Mucosa of stomach (tissue), 1 donor: ENCODE results near the gene ZNF236.

Experiments
- H3K27me3 ChIP-seq: one replicate; pipeline ENCODE4 v1.7.0; 2013; ENCODE audit warnings: mild to moderate bottlenecking, low read length; ENCODE audit not compliant: control insufficient read depth, insufficient read depth
- H3K36me3 ChIP-seq: one replicate; pipeline ENCODE4 v1.7.0; 2013; ENCODE audit warnings: low read length; ENCODE audit not compliant: control insufficient read depth, insufficient read depth
- H3K4me1 ChIP-seq: one replicate; pipeline ENCODE4 v1.7.0; 2013; ENCODE audit warnings: mild to moderate bottlenecking, low read length; ENCODE audit not compliant: control insufficient read depth, insufficient read depth
- H3K4me3 ChIP-seq: one replicate; pipeline ENCODE4 v1.7.0; 2013; ENCODE audit warnings: low read length
- H3K9ac ChIP-seq: one replicate; pipeline ENCODE4 v1.7.0; 2013; ENCODE audit warnings: mild to moderate bottlenecking, low read length, moderate library complexity
- H3K9me3 ChIP-seq: one replicate; pipeline ENCODE4 v1.7.0; 2013; ENCODE audit warnings: mild to moderate bottlenecking, low read length, moderate library complexity; ENCODE audit not compliant: control insufficient read depth
- donor health status: Pancreatic carcinoma.

Gene ZNF236

GRCh38 chr18:77004555-77005380 is 182.4 kb downstream of the ZNF236 start:
- no peak overlapping the region for H3K4me3 ChIP-seq

GRCh38 chr18:77005651-77006195 is 183.4 kb downstream of the ZNF236 start:
- no peaks in the 10 kb centered on the region for H3K27me3 ChIP-seq
- no peaks in the 10 kb centered on the region for H3K9me3 ChIP-seq
- H3K4me3 ChIP-seq: no peak overlapping the region
- no peaks in the 10 kb centered on the region for H3K36me3 ChIP-seq
- no peaks in the 10 kb centered on the region for H3K4me1 ChIP-seq
- H3K9ac ChIP-seq: no peak overlapping the region

More at GRCh38 chr18:77004555-77005380, 182.4 kb downstream of the ZNF236 start:
- H3K9ac ChIP-seq: peak overlapping the region; percentile 25
- no peaks in the 10 kb centered on the region for H3K4me1 ChIP-seq
- H3K9me3 ChIP-seq: no peaks in the 10 kb centered on the region
- H3K27me3 ChIP-seq: no peaks in the 10 kb centered on the region
- no peaks in the 10 kb centered on the region for H3K36me3 ChIP-seq

GRCh38 chr18:77006305-77007175 is 184.2 kb downstream of the ZNF236 start:
- H3K4me3 ChIP-seq: no peak overlapping the region
- no peaks in the 10 kb centered on the region for H3K36me3 ChIP-seq
- no peaks in the 10 kb centered on the region for H3K27me3 ChIP-seq
- no peaks in the 10 kb centered on the region for H3K9me3 ChIP-seq
- no peaks in the 10 kb centered on the region for H3K4me1 ChIP-seq
- H3K9ac ChIP-seq: no peak overlapping the region

GRCh38 chr18:77007251-77007650 is 184.9 kb downstream of the ZNF236 start:
- H3K4me3 ChIP-seq: no peak overlapping the region
- H3K27me3 ChIP-seq: no peaks in the 10 kb centered on the region
- H3K9me3 ChIP-seq: no peaks in the 10 kb centered on the region
- H3K9ac ChIP-seq: no peak overlapping the region
- no peaks in the 10 kb centered on the region for H3K36me3 ChIP-seq
- H3K4me1 ChIP-seq: no peaks in the 10 kb centered on the region

GRCh38 chr18:77008006-77008405 is 185.6 kb downstream of the ZNF236 start:
- Histone ChIP-seq H3K4me1 (no peaks in the 10 kb centered on the region), H3K36me3 (no peaks in the 10 kb centered on the region), H3K4me3 (no peak overlapping the region), H3K9me3 (no peaks in the 10 kb centered on the region), H3K27me3 (no peaks in the 10 kb centered on the region), H3K9ac (no peak overlapping the region)

- Histone ChIP-seq H3K9ac (no peak overlapping the region), H3K27me3 (no peaks in the 10 kb centered on the region), H3K4me1 (no peaks in the 10 kb centered on the region), H3K4me3 (no peak overlapping the region), H3K9me3 (no peaks in the 10 kb centered on the region), H3K36me3 (no peaks in the 10 kb centered on the region)
These were observed 186.4 kb downstream of the ZNF236 start for GRCh38 chr18:77008576-77009315.

- Histone ChIP-seq H3K27me3 (no peaks in the 10 kb centered on the region), H3K4me1 (no peaks in the 10 kb centered on the region), H3K9ac (no peak overlapping the region), H3K36me3 (no peaks in the 10 kb centered on the region), H3K4me3 (no peak overlapping the region), H3K9me3 (no peaks in the 10 kb centered on the region)
These were observed 187.3 kb downstream of the ZNF236 start for GRCh38 chr18:77009675-77010074.

- H3K4me1 ChIP-seq: no peaks in the 10 kb centered on the region
- no peaks in the 10 kb centered on the region for H3K36me3 ChIP-seq
- no peaks in the 10 kb centered on the region for H3K27me3 ChIP-seq
- no peak overlapping the region for H3K9ac ChIP-seq
- H3K4me3 ChIP-seq: no peak overlapping the region
- H3K9me3 ChIP-seq: no peaks in the 10 kb centered on the region
These were observed 189.8 kb downstream of the ZNF236 start for GRCh38 chr18:77012120-77012519.

GRCh38 chr18:77012806-77013541 is 190.6 kb downstream of the ZNF236 start:
- no peak overlapping the region for H3K9ac ChIP-seq
- no peaks in the 10 kb centered on the region for H3K36me3 ChIP-seq
- no peaks in the 10 kb centered on the region for H3K9me3 ChIP-seq

GRCh38 chr18:77013811-77014521 is 191.6 kb downstream of the ZNF236 start:
- H3K27me3 ChIP-seq: no peaks in the 10 kb centered on the region
- H3K9ac ChIP-seq: no peak overlapping the region
- H3K4me1 ChIP-seq: no peaks in the 10 kb centered on the region
- no peaks in the 10 kb centered on the region for H3K36me3 ChIP-seq
- no peaks in the 10 kb centered on the region for H3K9me3 ChIP-seq
- no peak overlapping the region for H3K4me3 ChIP-seq

More at GRCh38 chr18:77012806-77013541, 190.6 kb downstream of the ZNF236 start:
- Histone ChIP-seq H3K4me3 (no peak overlapping the region), H3K27me3 (no peaks in the 10 kb centered on the region), H3K4me1 (no peaks in the 10 kb centered on the region)

- Histone ChIP-seq H3K9ac (no peak overlapping the region), H3K36me3 (no peaks in the 10 kb centered on the region), H3K4me1 (no peaks in the 10 kb centered on the region), H3K27me3 (no peaks in the 10 kb centered on the region), H3K4me3 (no peak overlapping the region), H3K9me3 (no peaks in the 10 kb centered on the region)
These were observed 192.2 kb downstream of the ZNF236 start for GRCh38 chr18:77014538-77014937.
